Measurements from ENCODE around the gene ADGRL2. TPM values are rescaled to one million over a fixed set of nuclear protein-coding genes. Genes with fewer than 3 reads are reported as not detected.

Gene ADGRL2
- polyA plus RNA-seq, 1 experiment, result 22.7 TPM

DNA sequence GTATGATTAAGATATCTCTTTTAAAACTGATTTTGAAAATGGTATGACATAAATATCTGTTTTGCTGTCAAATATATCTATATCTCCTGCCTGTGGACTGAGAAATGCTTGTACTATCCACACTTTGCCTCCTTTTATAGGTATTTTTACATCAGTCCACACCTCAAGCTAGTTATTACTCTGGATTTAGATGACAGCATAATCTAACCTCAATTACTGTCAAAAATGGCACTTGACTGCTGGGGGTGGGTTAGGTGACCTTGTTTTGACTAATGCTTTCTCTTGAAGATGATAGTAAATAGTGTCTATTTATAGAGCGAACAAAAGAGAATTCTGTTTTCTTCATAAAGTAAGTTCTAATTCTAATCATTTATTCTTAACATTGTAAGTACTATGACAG is 9.1 kb downstream of the ADGRL2 start:
- CTCF ChIA-PET, result no interaction called here
- H3K9me3 ChIP-seq (ENCODE audit: control insufficient read depth, insufficient read depth, low read length), result no peaks in the 10 kb centered on the region
- no peaks in the 10 kb centered on the region for H3K27me3 ChIP-seq (ENCODE audit: control insufficient read depth, insufficient read depth, low read length)
- DNase-seq (ENCODE audit: low read depth, low spot score), result no peak
- no peak overlapping the region for H3K27ac ChIP-seq (ENCODE audit: low read depth, low read length)
- POLR2A ChIA-PET, result no interaction called here
- TF ChIP-seq, protein P1, sequence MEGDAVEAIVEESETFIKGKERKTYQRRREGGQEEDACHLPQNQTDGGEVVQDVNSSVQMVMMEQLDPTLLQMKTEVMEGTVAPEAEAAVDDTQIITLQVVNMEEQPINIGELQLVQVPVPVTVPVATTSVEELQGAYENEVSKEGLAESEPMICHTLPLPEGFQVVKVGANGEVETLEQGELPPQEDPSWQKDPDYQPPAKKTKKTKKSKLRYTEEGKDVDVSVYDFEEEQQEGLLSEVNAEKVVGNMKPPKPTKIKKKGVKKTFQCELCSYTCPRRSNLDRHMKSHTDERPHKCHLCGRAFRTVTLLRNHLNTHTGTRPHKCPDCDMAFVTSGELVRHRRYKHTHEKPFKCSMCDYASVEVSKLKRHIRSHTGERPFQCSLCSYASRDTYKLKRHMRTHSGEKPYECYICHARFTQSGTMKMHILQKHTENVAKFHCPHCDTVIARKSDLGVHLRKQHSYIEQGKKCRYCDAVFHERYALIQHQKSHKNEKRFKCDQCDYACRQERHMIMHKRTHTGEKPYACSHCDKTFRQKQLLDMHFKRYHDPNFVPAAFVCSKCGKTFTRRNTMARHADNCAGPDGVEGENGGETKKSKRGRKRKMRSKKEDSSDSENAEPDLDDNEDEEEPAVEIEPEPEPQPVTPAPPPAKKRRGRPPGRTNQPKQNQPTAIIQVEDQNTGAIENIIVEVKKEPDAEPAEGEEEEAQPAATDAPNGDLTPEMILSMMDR (IDR thresholded peaks at IDR 0.05; ENCODE audit: low read depth, low read length), result no peak
- no peak overlapping the region for H3K4me3 ChIP-seq (ENCODE audit: low read depth, low read length)

DNA sequence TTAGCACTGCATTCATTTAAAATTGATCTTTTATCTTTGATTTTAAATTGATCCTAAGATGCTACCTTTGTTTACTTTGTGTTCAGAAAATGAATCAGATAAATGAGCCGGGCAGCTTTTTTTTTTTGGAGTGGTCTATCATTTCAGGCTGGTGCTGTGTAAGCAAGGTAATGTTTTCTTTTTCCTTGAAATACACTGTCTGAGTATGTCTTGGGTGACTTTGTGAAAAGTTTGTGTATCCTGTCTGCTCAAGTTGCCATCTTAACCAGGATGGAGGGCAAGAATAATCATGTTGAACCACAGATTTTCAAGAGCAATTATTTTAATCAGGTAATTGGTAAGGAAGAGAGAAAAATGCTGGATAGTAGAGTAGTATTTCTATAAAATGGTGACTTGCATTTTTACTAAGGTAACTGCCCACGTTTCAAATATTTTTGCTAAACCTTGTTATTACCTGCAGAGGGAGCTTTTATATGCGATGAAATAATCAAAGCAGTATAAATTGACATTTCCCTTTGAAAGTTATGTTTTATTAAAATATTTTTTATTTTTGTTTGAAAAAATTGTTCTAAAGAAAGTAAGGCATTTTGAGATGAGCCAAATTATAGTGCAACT is 11.1 kb downstream of the ADGRL2 start:
- ChIA-PET POLR2A (no interaction called here), CTCF (no interaction called here)
- TF ChIP-seq, protein P1 (IDR thresholded peaks at IDR 0.05; ENCODE audit: low read depth, low read length), result 0 out of 2 replicates have a peak, but pooled peaks have one; percentile 14
- no peak for DNase-seq (ENCODE audit: low read depth, low spot score)
- Histone ChIP-seq H3K27me3 (ENCODE audit: control insufficient read depth, insufficient read depth, low read length) (no peaks in the 10 kb centered on the region), H3K27ac (ENCODE audit: low read depth, low read length) (no peak overlapping the region), H3K9me3 (ENCODE audit: control insufficient read depth, insufficient read depth, low read length) (no peaks in the 10 kb centered on the region), H3K4me3 (ENCODE audit: low read depth, low read length) (no peak overlapping the region)

DNA sequence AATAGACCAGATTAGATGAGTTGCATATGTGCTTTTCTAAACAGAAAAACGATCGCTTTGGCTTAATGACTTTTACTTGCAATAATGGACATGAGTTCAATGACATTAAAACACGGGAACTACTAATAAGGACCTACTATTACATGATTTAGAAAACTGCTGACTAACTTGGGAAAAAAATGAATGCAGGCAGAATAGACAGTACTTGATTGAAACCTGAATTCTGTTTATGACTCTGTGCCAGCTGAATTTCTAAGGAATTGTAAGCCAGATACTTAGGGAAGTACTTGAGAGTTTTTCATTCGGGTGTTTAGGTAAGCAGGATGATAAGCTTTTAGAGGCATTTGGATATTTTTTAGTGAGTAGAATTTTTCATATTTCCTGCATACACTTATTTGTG is 12.0 kb downstream of the ADGRL2 start:
- no peak overlapping the region for H3K4me3 ChIP-seq (ENCODE audit: low read depth, low read length)
- TF ChIP-seq, protein P1 (IDR thresholded peaks at IDR 0.05; ENCODE audit: low read depth, low read length), result no peak
- H3K9me3 ChIP-seq (ENCODE audit: control insufficient read depth, insufficient read depth, low read length), result no peaks in the 10 kb centered on the region
- DNase-seq (ENCODE audit: low read depth, low spot score), result no peak
- H3K27me3 ChIP-seq (ENCODE audit: control insufficient read depth, insufficient read depth, low read length), result no peaks in the 10 kb centered on the region
- CTCF ChIA-PET, result interaction anchor here (1.0 kb wide), 1 partner anchor 13 kb away, joined by 3 read pairs; no protein-coding TSS in a partner anchor
- POLR2A ChIA-PET, result no interaction called here
- H3K27ac ChIP-seq (ENCODE audit: low read depth, low read length), result no peak overlapping the region

DNA sequence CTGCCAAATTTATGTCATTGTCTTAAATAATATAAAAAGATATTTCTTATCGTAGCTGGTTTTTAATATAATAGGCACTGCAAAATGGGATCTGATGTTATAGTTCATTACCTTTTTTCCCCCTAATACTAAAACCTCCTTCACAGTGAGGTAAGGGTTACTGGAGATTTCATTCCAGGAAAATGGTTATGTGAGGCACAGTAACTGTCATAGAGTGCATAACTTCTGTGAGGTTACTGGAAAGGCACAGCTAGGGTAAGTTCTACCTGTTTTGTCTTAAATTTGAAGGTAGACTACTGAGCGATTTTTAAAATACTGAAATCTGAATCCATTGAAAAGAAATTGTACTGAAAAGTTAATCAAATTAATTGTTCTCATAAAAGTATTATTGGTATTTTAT is 13.0 kb downstream of the ADGRL2 start:
- H3K4me3 ChIP-seq (ENCODE audit: low read depth, low read length), result no peak overlapping the region
- no peak for DNase-seq (ENCODE audit: low read depth, low spot score)
- ChIA-PET POLR2A (no interaction called here), CTCF (interaction anchor here (1.0 kb wide), 1 partner anchor 14 kb away, joined by 3 read pairs; no protein-coding TSS in a partner anchor)
- TF ChIP-seq, protein P1 (IDR thresholded peaks at IDR 0.05; ENCODE audit: low read depth, low read length), result no peak
- H3K27ac ChIP-seq (ENCODE audit: low read depth, low read length), result no peak overlapping the region
- no peaks in the 10 kb centered on the region for H3K27me3 ChIP-seq (ENCODE audit: control insufficient read depth, insufficient read depth, low read length)
- no peaks in the 10 kb centered on the region for H3K9me3 ChIP-seq (ENCODE audit: control insufficient read depth, insufficient read depth, low read length)

DNA sequence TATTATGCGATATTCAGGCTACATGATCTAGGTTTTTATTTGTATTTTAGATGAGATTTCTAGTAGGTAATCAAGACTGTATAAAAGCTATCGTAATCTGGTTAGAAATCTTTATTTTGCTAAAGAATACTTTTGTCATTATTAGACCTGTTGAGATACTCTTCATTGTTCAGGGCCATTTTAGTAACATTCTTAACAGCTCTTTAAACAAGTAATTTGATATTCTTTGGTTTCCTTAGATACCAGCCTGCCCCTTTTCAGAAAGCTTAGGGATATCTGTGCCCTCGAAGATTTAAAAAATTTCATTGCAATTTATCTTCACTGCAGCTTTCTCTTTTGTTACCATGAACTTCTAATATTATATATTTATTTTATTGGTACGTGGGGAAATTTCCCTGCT is 18.9 kb downstream of the ADGRL2 start:
- no peak for DNase-seq (ENCODE audit: low read depth, low spot score)
- ChIA-PET POLR2A (no interaction called here), CTCF (no interaction called here)
- Histone ChIP-seq H3K27me3 (ENCODE audit: control insufficient read depth, insufficient read depth, low read length) (no peaks in the 10 kb centered on the region), H3K9me3 (ENCODE audit: control insufficient read depth, insufficient read depth, low read length) (no peaks in the 10 kb centered on the region), H3K27ac (ENCODE audit: low read depth, low read length) (no peak overlapping the region), H3K4me3 (ENCODE audit: low read depth, low read length) (no peak overlapping the region)
- TF ChIP-seq, protein P1 (IDR thresholded peaks at IDR 0.05; ENCODE audit: low read depth, low read length), result no peak

All from AG04450 (cell line).